ENCODE data around the gene CACNA1C. TPM values are rescaled to one million over a fixed set of nuclear protein-coding genes. Genes with fewer than 3 reads are reported as not detected.

Gene CACNA1C
- total RNA-seq, 1 experiment from 2014 or later, result 3.7 TPM

- Histone ChIP-seq H3K9me3 (ENCODE audit: low read depth, low read length, poor library complexity, severe bottlenecking) (no peaks in the 10 kb centered on the region), H3K4me3 (ENCODE audit: low read depth, low read length, poor library complexity, severe bottlenecking) (no peak overlapping the region), H3K27me3 (replicated peaks; ENCODE audit: insufficient read depth, low read depth, low read length, poor library complexity) (no peaks in the 10 kb centered on the region), H3K4me1 (ENCODE audit: insufficient read depth, low read length, poor library complexity, severe bottlenecking) (no peaks in the 10 kb centered on the region), H3K27ac (ENCODE audit: low read depth, low read length, poor library complexity, severe bottlenecking) (no peak overlapping the region), H3K36me3 (ENCODE audit: insufficient read depth, low read length, poor library complexity, severe bottlenecking) (no peaks in the 10 kb centered on the region)
- intact Hi-C loops (cut with micrococcal nuclease; ENCODE audit: unreplicated experiment), result no loop called here
- POLR2A ChIA-PET (ENCODE audit: low non-redundant PET), result no interaction called here
- no TSS peak for BruUV-seq (replicated peaks)
- CTCF ChIA-PET, result no interaction called here
- TF ChIP-seq CTCF (conservative IDR thresholded peaks at IDR 0.05; ENCODE audit: low read depth, low read length), result no peak
- no peak for TF ChIP-seq EZH2 (IDR thresholded peaks at IDR 0.05; ENCODE audit: borderline replicate concordance, low read depth, low read length, poor library complexity, severe bottlenecking)
- no peak for DNase-seq (ENCODE audit: low spot score)
Measured at GRCh38 chr12:2136901-2137300, 84.1 kb downstream of the CACNA1C start.

- ChIA-PET POLR2A (ENCODE audit: low non-redundant PET) (no interaction called here), CTCF (no interaction called here)
- no peak overlapping the region for H3K4me3 ChIP-seq (ENCODE audit: low read depth, low read length, poor library complexity, severe bottlenecking)
- H3K4me1 ChIP-seq (ENCODE audit: insufficient read depth, low read length, poor library complexity, severe bottlenecking), result no peaks in the 10 kb centered on the region
- no peak for DNase-seq (ENCODE audit: low spot score)
- no peaks in the 10 kb centered on the region for H3K36me3 ChIP-seq (ENCODE audit: insufficient read depth, low read length, poor library complexity, severe bottlenecking)
- TF ChIP-seq CTCF (conservative IDR thresholded peaks at IDR 0.05; ENCODE audit: low read depth, low read length) (no peak), EZH2 (IDR thresholded peaks at IDR 0.05; ENCODE audit: borderline replicate concordance, low read depth, low read length, poor library complexity, severe bottlenecking) (no peak)
- no peaks in the 10 kb centered on the region for H3K27me3 ChIP-seq (replicated peaks; ENCODE audit: insufficient read depth, low read depth, low read length, poor library complexity)
- no TSS peak for BruUV-seq (replicated peaks)
- intact Hi-C loops (cut with micrococcal nuclease; ENCODE audit: unreplicated experiment), result no loop called here
- no peaks in the 10 kb centered on the region for H3K9me3 ChIP-seq (ENCODE audit: low read depth, low read length, poor library complexity, severe bottlenecking)
- no peak overlapping the region for H3K27ac ChIP-seq (ENCODE audit: low read depth, low read length, poor library complexity, severe bottlenecking)
Measured at GRCh38 chr12:2137711-2138110, 84.9 kb downstream of the CACNA1C start.

- no peak overlapping the region for H3K27ac ChIP-seq (ENCODE audit: low read depth, low read length, poor library complexity, severe bottlenecking)
- no peak for DNase-seq (ENCODE audit: low spot score)
- H3K9me3 ChIP-seq (ENCODE audit: low read depth, low read length, poor library complexity, severe bottlenecking), result no peaks in the 10 kb centered on the region
- H3K4me1 ChIP-seq (ENCODE audit: insufficient read depth, low read length, poor library complexity, severe bottlenecking), result no peaks in the 10 kb centered on the region
- ChIA-PET POLR2A (ENCODE audit: low non-redundant PET) (no interaction called here), CTCF (no interaction called here)
- H3K4me3 ChIP-seq (ENCODE audit: low read depth, low read length, poor library complexity, severe bottlenecking), result no peak overlapping the region
- intact Hi-C loops (cut with micrococcal nuclease; ENCODE audit: unreplicated experiment), result no loop called here
- no peaks in the 10 kb centered on the region for H3K36me3 ChIP-seq (ENCODE audit: insufficient read depth, low read length, poor library complexity, severe bottlenecking)
- no peaks in the 10 kb centered on the region for H3K27me3 ChIP-seq (replicated peaks; ENCODE audit: insufficient read depth, low read depth, low read length, poor library complexity)
- TF ChIP-seq CTCF (conservative IDR thresholded peaks at IDR 0.05; ENCODE audit: low read depth, low read length), result no peak
- TF ChIP-seq EZH2 (IDR thresholded peaks at IDR 0.05; ENCODE audit: borderline replicate concordance, low read depth, low read length, poor library complexity, severe bottlenecking), result no peak
- no TSS peak for BruUV-seq (replicated peaks)
Measured at GRCh38 chr12:2138294-2138693, 85.5 kb downstream of the CACNA1C start.

Data from A673 (cell line).